A549 (cell line): Measurements from ENCODE around the gene TECPR2. TPM values are rescaled to one million over a fixed set of nuclear protein-coding genes. Genes with fewer than 3 reads are reported as not detected.
A peak's percentile ranks its signal among the peaks of the same experiment; 100 is the strongest.

Source experiments
- ATAC-seq, 2 experiments: fragments of 200-7000 bp in 1 of 2; fragments of >200 bp in 1 of 2; cut with Nextera tagmentation in 1 of 2; cut with Tn5 transposase in 1 of 2; 3 replicates each; pipeline versions ENCODE4 v1.8.0 to v1.9.1; 2018 to 2020; ENCODE audit warnings: mild to moderate bottlenecking in 1 of 2, moderate library complexity in 1 of 2
- CTCF ChIA-PET: fragments of 300-600 bp; sonication (Branson Sonifier 250); formaldehyde crosslinking; extraction: SDS; loops from one replicate; lab custom pipeline; 2021; ENCODE audit warnings: antibody characterized with exemption, inconsistent platforms; lab: Yijun Ruan, JAX
- POLR2A ChIA-PET: fragments of 350-600 bp; formaldehyde crosslinking; extraction: SDS; loops from one replicate; lab custom pipeline; 2021; ENCODE audit warnings: antibody characterized with exemption, inconsistent platforms; lab: Yijun Ruan, JAX
- DNase-seq, 2 experiments: peaks; one replicate each; pipeline versions ENCODE4 v3.0.0 to v3.0.0-alpha.2; 2011 to 2016; ENCODE audit warnings: low read depth in 1 of 2, low spot score in 1 of 2
- FAIRE-seq: peaks from 2 replicates; lab custom pipeline; 2011; peaks lifted over from hg19 to GRCh38; lab: Jason Lieb, UNC
- H3K27ac ChIP-seq, 2 experiments: fragments of >200 bp; sonication (Bioruptor Twin); formaldehyde crosslinking; 3 replicates each; pipeline ENCODE4 v1.5.1; 2016 to 2017
- H3K4me1 ChIP-seq: fragments of >200 bp; sonication (Bioruptor Twin); formaldehyde crosslinking; 3 replicates; pipeline ENCODE4 v1.6.1; 2016
- H3K4me2 ChIP-seq: fragments of >200 bp; sonication (Bioruptor Twin); formaldehyde crosslinking; 3 replicates; pipeline ENCODE4 v1.6.1; 2016
- H3K4me3 ChIP-seq: fragments of >200 bp; sonication (Bioruptor Twin); formaldehyde crosslinking; 3 replicates; pipeline ENCODE4 v1.5.1; 2016
- H3K9me3 ChIP-seq: fragments of >200 bp; sonication (Bioruptor Twin); formaldehyde crosslinking; 3 replicates; pipeline ENCODE4 v1.6.1; 2016
- CEBPB ChIP-seq, 2 experiments: fragments of >200 bp in 1 of 2; sonication (Bioruptor Twin) in 1 of 2; formaldehyde crosslinking in 1 of 2; IDR thresholded peaks; 2 replicates each; pipeline ENCODE4 v1.6.1; 2012 to 2016
- CHD2 ChIP-seq: fragments of 150-350 bp; IDR thresholded peaks from 2 replicates; pipeline ENCODE4 v1.6.1; 2014; ENCODE audit warnings: low read length; ENCODE audit not compliant: partially characterized antibody
- EP300 ChIP-seq, 2 experiments: fragments of >200 bp; sonication (Bioruptor Twin); formaldehyde crosslinking; IDR thresholded peaks; 2 replicates in 1 of 2; 3 replicates in 1 of 2; pipeline ENCODE4 v1.6.1; 2016 to 2017
- FOSB ChIP-seq: fragments of 250-450 bp; sonication (Bioruptor Pico); IDR thresholded peaks from 2 replicates; pipeline ENCODE4 v1.5.0; 2020; ENCODE audit warnings: mild to moderate bottlenecking, moderate library complexity
- FOXS1 ChIP-seq: fragments of 250-450 bp; sonication (Bioruptor Pico); IDR thresholded peaks from 2 replicates; pipeline ENCODE4 v1.5.0; 2020; ENCODE audit warnings: mild to moderate bottlenecking, moderate library complexity
- HDAC2 ChIP-seq: fragments of 200-600 bp; sonication (generic); IDR thresholded peaks from 2 replicates; pipeline ENCODE4 v1.6.1; 2016
- HOXA7 ChIP-seq: fragments of 250-450 bp; sonication (Bioruptor Pico); IDR thresholded peaks from 2 replicates; pipeline ENCODE4 v1.5.0; 2020; ENCODE audit warnings: mild to moderate bottlenecking, moderate library complexity
- JUN ChIP-seq, 2 experiments: fragments of >200 bp; sonication (Bioruptor Twin); formaldehyde crosslinking; IDR thresholded peaks; 2 replicates in 1 of 2; 3 replicates in 1 of 2; pipeline ENCODE4 v1.6.1; 2016 to 2017
- JUNB ChIP-seq: fragments of >200 bp; sonication (Bioruptor Twin); formaldehyde crosslinking; IDR thresholded peaks from 2 replicates; pipeline ENCODE4 v1.6.1; 2016
- MYC ChIP-seq: IDR thresholded peaks from 2 replicates; pipeline ENCODE4 v1.6.1; 2012; ENCODE audit warnings: mild to moderate bottlenecking, inconsistent platforms, low read length, improper control_type of control experiment, borderline replicate concordance
- PHF8 ChIP-seq: fragments of 200-600 bp; sonication (generic); IDR thresholded peaks from 2 replicates; pipeline ENCODE4 v1.6.1; 2016; ENCODE audit warnings: low read depth, mild to moderate bottlenecking, antibody characterized with exemption, moderate library complexity, borderline replicate concordance
- POLR2A ChIP-seq: IDR thresholded peaks from 2 replicates; pipeline ENCODE4 v1.6.1; 2012; ENCODE audit warnings: mild to moderate bottlenecking, low read length
- RAD21 ChIP-seq, 2 experiments: fragments of >200 bp in 1 of 2; sonication (Bioruptor Twin) in 1 of 2; formaldehyde crosslinking in 1 of 2; IDR thresholded peaks in 1 of 2; conservative IDR thresholded peaks in 1 of 2; 2 replicates in 1 of 2; 3 replicates in 1 of 2; pipeline ENCODE4 v1.6.1; 2012 to 2018; ENCODE audit warnings: inconsistent platforms in 1 of 2
- RARB ChIP-seq: fragments of 250-450 bp; sonication (Bioruptor Pico); IDR thresholded peaks from 2 replicates; pipeline ENCODE4 v1.8.0; 2021; ENCODE audit warnings: mild to moderate bottlenecking, moderate library complexity
- ZC3H11A ChIP-seq: fragments of 450-650 bp; IDR thresholded peaks from 2 replicates; pipeline ENCODE4 v1.6.1; 2014; ENCODE audit warnings: antibody characterized with exemption, mild to moderate bottlenecking
- ZFP36 ChIP-seq: fragments of 450-650 bp; IDR thresholded peaks from 2 replicates; pipeline ENCODE4 v1.6.1; 2014; ENCODE audit warnings: borderline replicate concordance; ENCODE audit not compliant: partially characterized antibody
- ZSCAN20 ChIP-seq: fragments of 250-450 bp; sonication (Bioruptor Pico); IDR thresholded peaks from 2 replicates; pipeline ENCODE4 v1.8.0; 2022; ENCODE audit warnings: mild to moderate bottlenecking, moderate library complexity
- WGBS: methylation state at CpG from one replicate; pipeline ENCODE4 v1.1.6; 2017; ENCODE audit errors: missing lambda C conversion rate; 5-methylcytosine and 5-hydroxymethylcytosine counted together
- polyA minus RNA-seq: library from RNA; depleted of rRNA, polyadenylated mRNA; stranded (reverse); fragments of >200 nt; gene quantifications from 2 replicates; pipeline ENCODE4 v1.2.3, GENCODE V29; 2011; rRNA and poly(A)+ RNA removed
- polyA plus RNA-seq, 4 experiments: library from polyadenylated mRNA; depleted of rRNA in 3 of 4; stranded (reverse); fragments of >200 nt; fragmentation: RNase III in 1 of 4; extraction: RNeasy Plus Mini Kit Qiagen cat#74134 plus additional on column Dnase treatment in 1 of 4; gene quantifications; 2 replicates in 3 of 4; 3 replicates in 1 of 4; pipeline ENCODE4 v1.2.3, GENCODE V29; 2011 to 2017
- TF ChIP-seq, protein P1 (sequence below): fragments of 450-650 bp; IDR thresholded peaks from 2 replicates; pipeline ENCODE4 v1.6.1; 2014; ENCODE audit warnings: antibody characterized with exemption
- TF ChIP-seq, protein P2 (sequence below): IDR thresholded peaks from 2 replicates; pipeline ENCODE4 v1.6.1; 2012
- TF ChIP-seq, protein P3 (sequence below): fragments of >200 bp; sonication (Bioruptor Twin); formaldehyde crosslinking; IDR thresholded peaks from 3 replicates; pipeline ENCODE4 v1.6.1; 2016
- TF ChIP-seq, protein P4 (sequence below): IDR thresholded peaks from 2 replicates; pipeline ENCODE4 v1.6.1; 2012

TECPR2 gene, protein sequence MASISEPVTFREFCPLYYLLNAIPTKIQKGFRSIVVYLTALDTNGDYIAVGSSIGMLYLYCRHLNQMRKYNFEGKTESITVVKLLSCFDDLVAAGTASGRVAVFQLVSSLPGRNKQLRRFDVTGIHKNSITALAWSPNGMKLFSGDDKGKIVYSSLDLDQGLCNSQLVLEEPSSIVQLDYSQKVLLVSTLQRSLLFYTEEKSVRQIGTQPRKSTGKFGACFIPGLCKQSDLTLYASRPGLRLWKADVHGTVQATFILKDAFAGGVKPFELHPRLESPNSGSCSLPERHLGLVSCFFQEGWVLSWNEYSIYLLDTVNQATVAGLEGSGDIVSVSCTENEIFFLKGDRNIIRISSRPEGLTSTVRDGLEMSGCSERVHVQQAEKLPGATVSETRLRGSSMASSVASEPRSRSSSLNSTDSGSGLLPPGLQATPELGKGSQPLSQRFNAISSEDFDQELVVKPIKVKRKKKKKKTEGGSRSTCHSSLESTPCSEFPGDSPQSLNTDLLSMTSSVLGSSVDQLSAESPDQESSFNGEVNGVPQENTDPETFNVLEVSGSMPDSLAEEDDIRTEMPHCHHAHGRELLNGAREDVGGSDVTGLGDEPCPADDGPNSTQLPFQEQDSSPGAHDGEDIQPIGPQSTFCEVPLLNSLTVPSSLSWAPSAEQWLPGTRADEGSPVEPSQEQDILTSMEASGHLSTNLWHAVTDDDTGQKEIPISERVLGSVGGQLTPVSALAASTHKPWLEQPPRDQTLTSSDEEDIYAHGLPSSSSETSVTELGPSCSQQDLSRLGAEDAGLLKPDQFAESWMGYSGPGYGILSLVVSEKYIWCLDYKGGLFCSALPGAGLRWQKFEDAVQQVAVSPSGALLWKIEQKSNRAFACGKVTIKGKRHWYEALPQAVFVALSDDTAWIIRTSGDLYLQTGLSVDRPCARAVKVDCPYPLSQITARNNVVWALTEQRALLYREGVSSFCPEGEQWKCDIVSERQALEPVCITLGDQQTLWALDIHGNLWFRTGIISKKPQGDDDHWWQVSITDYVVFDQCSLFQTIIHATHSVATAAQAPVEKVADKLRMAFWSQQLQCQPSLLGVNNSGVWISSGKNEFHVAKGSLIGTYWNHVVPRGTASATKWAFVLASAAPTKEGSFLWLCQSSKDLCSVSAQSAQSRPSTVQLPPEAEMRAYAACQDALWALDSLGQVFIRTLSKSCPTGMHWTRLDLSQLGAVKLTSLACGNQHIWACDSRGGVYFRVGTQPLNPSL (N-terminal part only)
- polyA plus RNA-seq (2011; rRNA removed) (7.6 and 10.5 TPM in 2 replicates), polyA plus RNA-seq (2017; fragmentation: RNase III; extraction: RNeasy Plus Mini Kit Qiagen cat#74134 plus additional on column Dnase treatment) (5.6 to 5.9 TPM (median 5.7 TPM) in 3 replicates), polyA minus RNA-seq (19.3 and 20.8 TPM in 2 replicates)
- 3.5 and 4.5 TPM in 2 replicates for polyA plus RNA-seq (2012; cell fraction: cytosol; rRNA removed)
- polyA plus RNA-seq (2012; cell fraction: nucleus; rRNA removed) = 7.5 and 10.0 TPM in 2 replicates

DNA sequence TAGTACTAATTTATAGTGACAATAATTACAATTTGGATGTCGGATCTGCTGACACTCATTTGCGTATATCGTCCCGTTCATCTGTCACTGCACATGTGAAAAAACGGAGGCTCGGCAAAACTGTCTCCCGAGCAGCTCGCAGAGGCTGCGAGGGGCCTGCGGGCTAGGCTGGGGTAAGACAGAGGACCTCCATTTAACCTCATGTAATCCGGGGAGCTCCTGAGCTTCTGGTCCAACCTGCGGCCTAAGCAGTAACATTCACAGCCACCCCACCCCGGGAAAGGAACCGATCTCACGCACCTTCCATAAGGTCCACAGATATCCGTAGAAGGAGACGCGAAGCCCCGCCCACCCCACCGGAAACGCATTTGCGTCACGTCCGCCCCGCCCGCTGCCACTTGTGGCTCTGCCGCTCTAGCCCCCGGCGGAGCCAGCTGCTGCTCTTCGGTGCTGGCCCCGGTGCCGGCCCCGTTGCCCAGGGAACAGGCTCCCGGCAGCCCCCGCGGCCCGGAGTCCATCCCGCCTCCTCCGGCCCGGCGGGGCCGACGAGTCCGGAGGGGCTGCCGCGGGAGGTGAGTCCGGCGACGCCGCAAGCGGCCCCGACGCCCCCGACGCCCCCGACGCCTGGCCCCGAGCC lies at the start of gene TECPR2, which contains the start of gene CINP:
TSS of gene TECPR2 (plus strand) at position 397 of the 637 bp plus-strand sequence. CDS start 13,781 bp downstream, outside the sequence.
TSS of gene CINP (minus strand) at position 346 of the 637 bp plus-strand sequence. CDS start at position 307, 39 bp downstream.
- TF ChIP-seq CEBPB (IDR thresholded peaks at IDR 0.05) (no peak), CHD2 (no peak), ZSCAN20 (CRISPR knock-in tag) (no peak), PHF8 (peak; percentile 53), JUNB (no peak), JUN (IDR thresholded peaks at IDR 0.05) (peak; percentile 45 to 84; a peak in 3 of 5 replicates), ZC3H11A (no peak), FOXS1 (CRISPR knock-in tag) (no peak), RARB (no peak), MYC (0 out of 2 replicates have a peak, but pooled peaks have one; percentile 13), FOSB (no peak), RAD21 (conservative IDR thresholded peaks at IDR 0.05 in 1 of 2, IDR thresholded peaks at IDR 0.05 in 1 of 2) (no peak), HOXA7 (no peak), HDAC2 (0 out of 2 replicates have a peak, but pooled peaks have one; percentile 13), POLR2A (peak; percentile 53), EP300 (IDR thresholded peaks at IDR 0.05) (no peak), ZFP36 (no peak)
- TF ChIP-seq, protein P1, sequence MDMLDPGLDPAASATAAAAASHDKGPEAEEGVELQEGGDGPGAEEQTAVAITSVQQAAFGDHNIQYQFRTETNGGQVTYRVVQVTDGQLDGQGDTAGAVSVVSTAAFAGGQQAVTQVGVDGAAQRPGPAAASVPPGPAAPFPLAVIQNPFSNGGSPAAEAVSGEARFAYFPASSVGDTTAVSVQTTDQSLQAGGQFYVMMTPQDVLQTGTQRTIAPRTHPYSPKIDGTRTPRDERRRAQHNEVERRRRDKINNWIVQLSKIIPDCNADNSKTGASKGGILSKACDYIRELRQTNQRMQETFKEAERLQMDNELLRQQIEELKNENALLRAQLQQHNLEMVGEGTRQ = no peak
- TF ChIP-seq, protein P2, sequence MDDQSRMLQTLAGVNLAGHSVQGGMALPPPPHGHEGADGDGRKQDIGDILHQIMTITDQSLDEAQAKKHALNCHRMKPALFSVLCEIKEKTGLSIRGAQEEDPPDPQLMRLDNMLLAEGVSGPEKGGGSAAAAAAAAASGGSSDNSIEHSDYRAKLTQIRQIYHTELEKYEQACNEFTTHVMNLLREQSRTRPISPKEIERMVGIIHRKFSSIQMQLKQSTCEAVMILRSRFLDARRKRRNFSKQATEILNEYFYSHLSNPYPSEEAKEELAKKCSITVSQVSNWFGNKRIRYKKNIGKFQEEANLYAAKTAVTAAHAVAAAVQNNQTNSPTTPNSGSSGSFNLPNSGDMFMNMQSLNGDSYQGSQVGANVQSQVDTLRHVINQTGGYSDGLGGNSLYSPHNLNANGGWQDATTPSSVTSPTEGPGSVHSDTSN = 0 out of 2 replicates have a peak, but pooled peaks have one; percentile 37
- TF ChIP-seq, protein P3, sequence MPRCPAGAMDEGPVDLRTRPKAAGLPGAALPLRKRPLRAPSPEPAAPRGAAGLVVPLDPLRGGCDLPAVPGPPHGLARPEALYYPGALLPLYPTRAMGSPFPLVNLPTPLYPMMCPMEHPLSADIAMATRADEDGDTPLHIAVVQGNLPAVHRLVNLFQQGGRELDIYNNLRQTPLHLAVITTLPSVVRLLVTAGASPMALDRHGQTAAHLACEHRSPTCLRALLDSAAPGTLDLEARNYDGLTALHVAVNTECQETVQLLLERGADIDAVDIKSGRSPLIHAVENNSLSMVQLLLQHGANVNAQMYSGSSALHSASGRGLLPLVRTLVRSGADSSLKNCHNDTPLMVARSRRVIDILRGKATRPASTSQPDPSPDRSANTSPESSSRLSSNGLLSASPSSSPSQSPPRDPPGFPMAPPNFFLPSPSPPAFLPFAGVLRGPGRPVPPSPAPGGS = peak; percentile 87
- TF ChIP-seq, protein P4, sequence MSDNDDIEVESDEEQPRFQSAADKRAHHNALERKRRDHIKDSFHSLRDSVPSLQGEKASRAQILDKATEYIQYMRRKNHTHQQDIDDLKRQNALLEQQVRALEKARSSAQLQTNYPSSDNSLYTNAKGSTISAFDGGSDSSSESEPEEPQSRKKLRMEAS = peak; percentile 46; the same call in 1 of the 2 replicates
- ChIA-PET POLR2A (interaction anchor here (0.6 to 1.3 kb wide), 7 partner anchors 9 to 45 kb away, joined by 3 to 4 read pairs (median 3); no protein-coding TSS in a partner anchor), CTCF (interaction anchor here (1.5 to 1.6 kb wide), 3 partner anchors 13 to 46 kb away, joined by 3 to 4 read pairs (median 4); no protein-coding TSS in a partner anchor)
- H3K27ac ChIP-seq = peak within 1 kb of the TSS; percentile 88 to 97
- WGBS = 0% methylated on average over 15 of the region's 58 CpGs
- DNase-seq (peak; percentile 95), ATAC-seq (peak; percentile 98 to 99), FAIRE-seq (no peak)
- peak within 1 kb of the TSS; percentile 87 for H3K4me3 ChIP-seq
- H3K9me3 ChIP-seq = no peaks in the 10 kb centered on the region
- peak within 1 kb of the TSS; percentile 89 for H3K4me2 ChIP-seq
- H3K4me1 ChIP-seq = peaks cover 14% of the 10 kb centered on the region; the same call in 2 of the 3 replicates
